ENCODE measurements around the gene NBAS. TPM values are rescaled to one million over a fixed set of nuclear protein-coding genes. Genes with fewer than 3 reads are reported as not detected.

Gene NBAS
- polyA plus RNA-seq, 2 of the 4 experiments (the other 2 are of a cell fraction): 16.7 to 34.9 TPM

DNA sequence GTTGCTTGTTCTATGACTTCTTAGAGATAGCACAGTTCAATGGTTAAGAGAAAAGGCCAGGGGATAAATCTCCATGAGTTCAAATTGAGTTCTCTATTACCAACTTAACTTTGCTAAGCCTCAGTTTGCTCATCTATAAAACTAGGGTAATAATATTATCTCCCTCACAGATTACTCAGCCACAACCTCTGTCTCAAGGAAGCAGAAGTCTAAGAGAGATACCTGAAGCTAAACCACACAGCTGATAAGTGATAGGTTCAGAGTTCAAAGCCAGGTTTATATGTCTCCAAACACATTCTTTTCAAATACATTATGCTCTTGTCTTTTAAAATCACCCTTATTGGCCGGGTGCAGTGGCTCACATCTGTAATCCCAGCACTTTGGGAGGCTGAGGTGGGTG is 287.7 kb downstream of the NBAS start (continued):
- TF ChIP-seq, protein P1, sequence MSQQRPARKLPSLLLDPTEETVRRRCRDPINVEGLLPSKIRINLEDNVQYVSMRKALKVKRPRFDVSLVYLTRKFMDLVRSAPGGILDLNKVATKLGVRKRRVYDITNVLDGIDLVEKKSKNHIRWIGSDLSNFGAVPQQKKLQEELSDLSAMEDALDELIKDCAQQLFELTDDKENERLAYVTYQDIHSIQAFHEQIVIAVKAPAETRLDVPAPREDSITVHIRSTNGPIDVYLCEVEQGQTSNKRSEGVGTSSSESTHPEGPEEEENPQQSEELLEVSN (IDR thresholded peaks at IDR 0.05; ENCODE audit: borderline replicate concordance, low read depth): no peak
- TF ChIP-seq HMGXB4 (CRISPR knock-in tag; IDR thresholded peaks at IDR 0.05; ENCODE audit: borderline replicate concordance): no peak

- DNase-seq (ENCODE audit: low read depth in 1 of 2, low spot score in 1 of 2) (no peak), ATAC-seq (no peak), FAIRE-seq (no peak)
- Histone ChIP-seq H3K4me3 (no peak overlapping the region), H3K9me3 (no peaks in the 10 kb centered on the region), H3K4me1 (no peaks in the 10 kb centered on the region), H3K4me2 (no peak overlapping the region), H3K27ac (no peak overlapping the region)
- ChIA-PET CTCF (interaction anchor here (1.2 kb wide), 1 partner anchor 304 kb away, joined by 3 read pairs; no protein-coding TSS in a partner anchor), POLR2A (no interaction called here)
- no peak for TF ChIP-seq FOSL2 (IDR thresholded peaks at IDR 0.05)
- TF ChIP-seq FOSL2 (CRISPR knock-in tag; IDR thresholded peaks at IDR 0.05): no peak
- no peak for TF ChIP-seq EP300 (IDR thresholded peaks at IDR 0.05)
- TF ChIP-seq ESRRA (IDR thresholded peaks at IDR 0.05; ENCODE audit: borderline replicate concordance, low read length): no peak
- no peak for TF ChIP-seq BHLHE40 (IDR thresholded peaks at IDR 0.05; ENCODE audit: low read depth, low read length)
- whole genome bisulfite sequencing (ENCODE audit: missing lambda C conversion rate): 93% methylated on average over 4 of the region's 4 CpGs
Observed at GRCh38 chr2:15272942-15273341, 288.2 kb downstream of the NBAS start.

DNA sequence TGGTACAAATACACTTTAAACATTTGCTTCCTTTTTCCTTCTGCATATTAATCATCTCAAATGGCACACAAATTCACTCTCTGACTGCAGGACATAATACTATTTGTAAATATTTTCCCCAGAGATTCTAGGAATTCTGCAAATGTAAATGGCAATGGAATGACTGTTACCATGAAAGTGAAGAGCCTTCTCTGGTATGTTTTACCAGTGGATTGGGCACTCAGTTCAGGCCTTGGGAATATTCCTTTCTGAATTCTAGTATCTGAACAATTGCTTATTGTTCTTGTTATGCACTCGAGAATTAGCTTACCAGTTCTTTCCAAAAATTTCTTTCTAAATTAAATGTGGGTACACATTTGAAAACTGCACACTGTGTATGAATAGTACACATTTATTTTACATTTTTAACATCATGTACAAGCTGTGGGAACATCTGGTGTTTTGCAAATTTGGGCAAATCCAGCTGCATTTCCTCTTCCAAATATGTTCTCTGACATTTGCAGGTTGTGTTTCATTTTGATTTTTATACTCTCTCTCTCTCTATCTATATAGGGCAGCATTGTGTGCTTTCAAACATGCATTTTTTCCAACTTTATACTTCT is 289.1 kb downstream of the NBAS start:
- no peak for DNase-seq (ENCODE audit: low read depth in 1 of 2, low spot score in 1 of 2)
- CTCF ChIA-PET: interaction anchor here (1.2 kb wide), 1 partner anchor 305 kb away, joined by 3 read pairs; no protein-coding TSS in a partner anchor
- Histone ChIP-seq H3K4me1 (no peaks in the 10 kb centered on the region), H3K4me3 (no peak overlapping the region), H3K27ac (no peak overlapping the region), H3K9me3 (no peaks in the 10 kb centered on the region), H3K4me2 (no peak overlapping the region)
- POLR2A ChIA-PET: no interaction called here
- no peak for FAIRE-seq
- no peak for TF ChIP-seq ATOH8 (CRISPR knock-in tag; IDR thresholded peaks at IDR 0.05; ENCODE audit: low read depth)
- WGBS (ENCODE audit: missing lambda C conversion rate): 87% methylated on average over 1 of the region's 1 CpG
- ATAC-seq: no peak

DNA sequence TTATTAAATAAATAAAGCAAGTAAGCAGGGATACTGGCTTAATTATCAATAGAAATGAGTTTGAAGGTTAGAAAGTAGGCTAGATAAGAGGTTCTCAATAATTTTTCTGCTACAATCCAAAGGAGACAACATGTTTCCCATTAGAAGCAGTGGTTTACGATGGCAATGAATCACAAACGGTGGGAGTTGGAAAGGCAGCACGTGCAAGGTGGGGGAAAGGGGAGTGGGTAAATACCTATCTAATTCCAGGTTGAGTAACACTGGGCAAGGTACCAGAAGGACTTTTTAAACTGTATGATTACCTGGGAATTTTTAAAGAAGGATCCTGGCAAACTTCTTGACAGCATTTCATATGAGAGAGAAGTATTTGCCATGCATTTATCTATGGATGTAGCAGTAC is 289.9 kb downstream of the NBAS start:
- TF ChIP-seq, protein P1 (IDR thresholded peaks at IDR 0.05; ENCODE audit: borderline replicate concordance, low read depth): no peak
- TF ChIP-seq POLR2A (IDR thresholded peaks at IDR 0.05; ENCODE audit: low read length) (no peak), GATA3 (IDR thresholded peaks at IDR 0.05; ENCODE audit: borderline replicate concordance) (no peak), MYC (IDR thresholded peaks at IDR 0.05; ENCODE audit: borderline replicate concordance, low read length) (no peak)
- no peak overlapping the region for H3K27ac ChIP-seq
- 91% methylated on average over 3 of the region's 3 CpGs for WGBS (ENCODE audit: missing lambda C conversion rate)
- ChIA-PET CTCF (no interaction called here), POLR2A (no interaction called here)
- no peak for FAIRE-seq
- H3K4me3 ChIP-seq: no peak overlapping the region
- DNase-seq (ENCODE audit: low read depth in 1 of 2, low spot score in 1 of 2): no peak
- H3K4me2 ChIP-seq: no peak overlapping the region
- H3K9me3 ChIP-seq: no peaks in the 10 kb centered on the region
- ATAC-seq: no peak
- no peaks in the 10 kb centered on the region for H3K4me1 ChIP-seq

- H3K4me3 ChIP-seq: no peak overlapping the region
- no peak overlapping the region for H3K27ac ChIP-seq
- ATAC-seq: peak in 1 of 2 experiments; percentile 53; a peak in 2 of 6 replicates
- ChIA-PET CTCF (no interaction called here), POLR2A (no interaction called here)
- 94% methylated on average over 4 of the region's 4 CpGs for WGBS (ENCODE audit: missing lambda C conversion rate)
- H3K4me2 ChIP-seq: no peak overlapping the region
- no peaks in the 10 kb centered on the region for H3K4me1 ChIP-seq
- no peak for FAIRE-seq
- DNase-seq (ENCODE audit: low read depth in 1 of 2, low spot score in 1 of 2): no peak
- no peaks in the 10 kb centered on the region for H3K9me3 ChIP-seq
- TF ChIP-seq MAZ (IDR thresholded peaks at IDR 0.05; ENCODE audit: borderline replicate concordance, low read depth, low read length) (no peak), CBX2 (IDR thresholded peaks at IDR 0.05; ENCODE audit: borderline replicate concordance, low read depth) (no peak), HOXB13 (CRISPR knock-in tag; IDR thresholded peaks at IDR 0.05; ENCODE audit: low read depth) (no peak), SMC3 (IDR thresholded peaks at IDR 0.05) (no peak), ZNF302 (CRISPR knock-in tag; IDR thresholded peaks at IDR 0.05) (no peak), ESRRA (IDR thresholded peaks at IDR 0.05; ENCODE audit: borderline replicate concordance, low read length) (no peak), SREBF2 (IDR thresholded peaks at IDR 0.05) (no peak), CEBPB (IDR thresholded peaks at IDR 0.05) (no peak), FOSL2 (IDR thresholded peaks at IDR 0.05) (no peak), FOSL2 (CRISPR knock-in tag; IDR thresholded peaks at IDR 0.05) (no peak), RAD21 (conservative IDR thresholded peaks at IDR 0.05 in 1 of 2, IDR thresholded peaks at IDR 0.05 in 1 of 2) (no peak), CHD2 (IDR thresholded peaks at IDR 0.05; ENCODE audit: low read length, partially characterized antibody) (no peak), TP53 (CRISPR knock-in tag; IDR thresholded peaks at IDR 0.05) (no peak), HMGXB4 (CRISPR knock-in tag; IDR thresholded peaks at IDR 0.05; ENCODE audit: borderline replicate concordance) (no peak), GATA3 (IDR thresholded peaks at IDR 0.05; ENCODE audit: borderline replicate concordance) (no peak)
Observed at GRCh38 chr2:15269043-15269442, 292.1 kb downstream of the NBAS start.

Data from A549 (cell line).